ENCODE results near the gene IFITM1.

GRCh38 chr11:271319-271715 is 42.5 kb upstream of the IFITM1 start:
- no peak for TF ChIP-seq CTCF (IDR thresholded peaks at IDR 0.05)
- no peak for TF ChIP-seq E2F5 (CRISPR knock-in tag; IDR thresholded peaks at IDR 0.05)
- no peak for TF ChIP-seq USF1 (CRISPR knock-in tag; IDR thresholded peaks at IDR 0.05)
- no peak for TF ChIP-seq CBFB (CRISPR knock-in tag; IDR thresholded peaks at IDR 0.05; ENCODE audit: low read depth)
- no peak for TF ChIP-seq GTF2I (CRISPR knock-in tag; conservative IDR thresholded peaks at IDR 0.05)
- TF ChIP-seq, protein P1, sequence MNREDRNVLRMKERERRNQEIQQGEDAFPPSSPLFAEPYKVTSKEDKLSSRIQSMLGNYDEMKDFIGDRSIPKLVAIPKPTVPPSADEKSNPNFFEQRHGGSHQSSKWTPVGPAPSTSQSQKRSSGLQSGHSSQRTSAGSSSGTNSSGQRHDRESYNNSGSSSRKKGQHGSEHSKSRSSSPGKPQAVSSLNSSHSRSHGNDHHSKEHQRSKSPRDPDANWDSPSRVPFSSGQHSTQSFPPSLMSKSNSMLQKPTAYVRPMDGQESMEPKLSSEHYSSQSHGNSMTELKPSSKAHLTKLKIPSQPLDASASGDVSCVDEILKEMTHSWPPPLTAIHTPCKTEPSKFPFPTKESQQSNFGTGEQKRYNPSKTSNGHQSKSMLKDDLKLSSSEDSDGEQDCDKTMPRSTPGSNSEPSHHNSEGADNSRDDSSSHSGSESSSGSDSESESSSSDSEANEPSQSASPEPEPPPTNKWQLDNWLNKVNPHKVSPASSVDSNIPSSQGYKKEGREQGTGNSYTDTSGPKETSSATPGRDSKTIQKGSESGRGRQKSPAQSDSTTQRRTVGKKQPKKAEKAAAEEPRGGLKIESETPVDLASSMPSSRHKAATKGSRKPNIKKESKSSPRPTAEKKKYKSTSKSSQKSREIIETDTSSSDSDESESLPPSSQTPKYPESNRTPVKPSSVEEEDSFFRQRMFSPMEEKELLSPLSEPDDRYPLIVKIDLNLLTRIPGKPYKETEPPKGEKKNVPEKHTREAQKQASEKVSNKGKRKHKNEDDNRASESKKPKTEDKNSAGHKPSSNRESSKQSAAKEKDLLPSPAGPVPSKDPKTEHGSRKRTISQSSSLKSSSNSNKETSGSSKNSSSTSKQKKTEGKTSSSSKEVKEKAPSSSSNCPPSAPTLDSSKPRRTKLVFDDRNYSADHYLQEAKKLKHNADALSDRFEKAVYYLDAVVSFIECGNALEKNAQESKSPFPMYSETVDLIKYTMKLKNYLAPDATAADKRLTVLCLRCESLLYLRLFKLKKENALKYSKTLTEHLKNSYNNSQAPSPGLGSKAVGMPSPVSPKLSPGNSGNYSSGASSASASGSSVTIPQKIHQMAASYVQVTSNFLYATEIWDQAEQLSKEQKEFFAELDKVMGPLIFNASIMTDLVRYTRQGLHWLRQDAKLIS (CRISPR knock-in tag; IDR thresholded peaks at IDR 0.05; ENCODE audit: borderline replicate concordance) = no peak
- TF ChIP-seq CREB1 (CRISPR knock-in tag; IDR thresholded peaks at IDR 0.05) = no peak
- TF ChIP-seq USF2 (CRISPR knock-in tag; IDR thresholded peaks at IDR 0.05) = no peak
- TF ChIP-seq, protein P2, sequence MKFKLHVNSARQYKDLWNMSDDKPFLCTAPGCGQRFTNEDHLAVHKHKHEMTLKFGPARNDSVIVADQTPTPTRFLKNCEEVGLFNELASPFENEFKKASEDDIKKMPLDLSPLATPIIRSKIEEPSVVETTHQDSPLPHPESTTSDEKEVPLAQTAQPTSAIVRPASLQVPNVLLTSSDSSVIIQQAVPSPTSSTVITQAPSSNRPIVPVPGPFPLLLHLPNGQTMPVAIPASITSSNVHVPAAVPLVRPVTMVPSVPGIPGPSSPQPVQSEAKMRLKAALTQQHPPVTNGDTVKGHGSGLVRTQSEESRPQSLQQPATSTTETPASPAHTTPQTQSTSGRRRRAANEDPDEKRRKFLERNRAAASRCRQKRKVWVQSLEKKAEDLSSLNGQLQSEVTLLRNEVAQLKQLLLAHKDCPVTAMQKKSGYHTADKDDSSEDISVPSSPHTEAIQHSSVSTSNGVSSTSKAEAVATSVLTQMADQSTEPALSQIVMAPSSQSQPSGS (CRISPR knock-in tag; IDR thresholded peaks at IDR 0.05; ENCODE audit: borderline replicate concordance, low read depth) = no peak
- no peak for TF ChIP-seq ZNF416 (CRISPR knock-in tag; IDR thresholded peaks at IDR 0.05)
